Astrocyte of the cerebellum (primary cell): ENCODE measurements around the gene GSK3A.

Source experiments
- DNase-seq: peaks from one replicate; pipeline ENCODE4 v3.0.0-alpha.2; 2011; ENCODE audit warnings: low read depth
- H3K4me3 ChIP-seq: 2 replicates; pipeline ENCODE4 v1.5.1; 2011; ENCODE audit warnings: mild to moderate bottlenecking, low read depth, low read length, moderate library complexity
- CTCF ChIP-seq: IDR thresholded peaks from 2 replicates; pipeline ENCODE4 v1.5.1; 2012; ENCODE audit warnings: low read length, low read depth, moderate library complexity, mild to moderate bottlenecking; ENCODE audit errors: missing control alignments
- in situ Hi-C: cut with HindIII; loops from 2 replicates; pipeline ENCODE4 v1.10.0; 2017; ENCODE audit warnings: low sequenced_read_pairs

The GSK3A gene

GRCh38 chr19:42244347-42245220, 2.2 kb upstream of the GSK3A start:
- in situ Hi-C loops, result no loop called here
- DNase-seq, result peak; percentile 86
- H3K4me3 ChIP-seq, result peak overlapping the region; percentile 71
- peak; percentile 71 for TF ChIP-seq CTCF

- no peak for DNase-seq
- in situ Hi-C loops, result no loop called here
- H3K4me3 ChIP-seq, result peak overlapping the region; percentile 71
- TF ChIP-seq CTCF, result no peak
These were observed 312 bp downstream of the GSK3A start for GRCh38 chr19:42242069-42242511.

GRCh38 chr19:42241279-42241678, 1.1 kb downstream of the GSK3A start:
- DNase-seq, result no peak
- no peak for TF ChIP-seq CTCF
- in situ Hi-C loops, result no loop called here
- H3K4me3 ChIP-seq, result peak overlapping the region; percentile 71

- in situ Hi-C loops, result no loop called here
- H3K4me3 ChIP-seq, result no peak overlapping the region
- DNase-seq, result no peak
- no peak for TF ChIP-seq CTCF
These were observed 2.7 kb downstream of the GSK3A start for GRCh38 chr19:42239544-42240220.

- no peak for DNase-seq
- in situ Hi-C loops, result no loop called here
- TF ChIP-seq CTCF, result no peak
- H3K4me3 ChIP-seq, result no peak overlapping the region
These were observed 7.2 kb downstream of the GSK3A start for GRCh38 chr19:42235181-42235580.

- TF ChIP-seq CTCF, result no peak
- in situ Hi-C loops, result no loop called here
- H3K4me3 ChIP-seq, result no peak overlapping the region
- no peak for DNase-seq
These were observed 8.0 kb downstream of the GSK3A start for GRCh38 chr19:42234364-42234763.
